ENCODE results near the gene CCKAR. TPM values are rescaled to one million over a fixed set of nuclear protein-coding genes. Genes with fewer than 3 reads are reported as not detected.

CCKAR gene
- total and polyA plus RNA-seq, 2 donors (not counting 3 experiments of a cell fraction or from before 2014, with no cell fraction given): not detected

GRCh38 chr4:26507286-26507685, 17.0 kb upstream of the CCKAR start:
- ChIA-PET CTCF (no interaction called here), POLR2A (no interaction called here)
- no peaks in the 10 kb centered on the region for H3K27me3 ChIP-seq (ENCODE audit: control insufficient read depth in 2 of 2, insufficient read depth in 2 of 2, low read length in 2 of 2)
- intact Hi-C loops (cut with micrococcal nuclease): no loop called here
- no peaks in the 10 kb centered on the region for H3K9me1 ChIP-seq (replicated peaks; ENCODE audit: control insufficient read depth, extremely low read depth, insufficient read depth, low read length)
- no peaks in the 10 kb centered on the region for H3K79me2 ChIP-seq (ENCODE audit: control insufficient read depth, insufficient read depth, low read length)
- dilution Hi-C loops (cut with MboI; ENCODE audit: extremely low pct_ligation_motif_present, low sequenced_read_pairs): no loop called here
- no peak overlapping the region for H3K4me3 ChIP-seq (replicated peaks in 1 of 3; ENCODE audit: insufficient read depth in 1 of 3, low read depth in 1 of 3, low read length in 3 of 3)
- no peak for DNase-seq (ENCODE audit: low read depth, low spot score)
- no peaks in the 10 kb centered on the region for H4K20me1 ChIP-seq (replicated peaks; ENCODE audit: control insufficient read depth, extremely low read depth, insufficient read depth, low read length)
- FAIRE-seq: no peak
- BruUV-seq (replicated peaks): no TSS peak
- H3K4me2 ChIP-seq (ENCODE audit: insufficient read depth, low read length): no peak overlapping the region
- no peaks in the 10 kb centered on the region for H3K4me1 ChIP-seq (ENCODE audit: control insufficient read depth, extremely low read depth, insufficient read depth, low read length)
- H3K36me3 ChIP-seq (ENCODE audit: control insufficient read depth in 2 of 2, extremely low read depth in 1 of 2, insufficient read depth in 2 of 2, low read length in 2 of 2): no peaks in the 10 kb centered on the region
- no peak overlapping the region for H3K27ac ChIP-seq (ENCODE audit: insufficient read depth, low read depth, low read length)
- TF ChIP-seq FOS (IDR thresholded peaks at IDR 0.05; ENCODE audit: borderline replicate concordance, insufficient read depth, low read length) (no peak), MAX (IDR thresholded peaks at IDR 0.05; ENCODE audit: insufficient read depth, insufficient read length) (no peak)
- H3K9ac ChIP-seq (replicated peaks; ENCODE audit: extremely low read depth, insufficient read depth, low read length): no peak overlapping the region
- H3K9me3 ChIP-seq (replicated peaks; ENCODE audit: control insufficient read depth, insufficient read depth, low read length): no peaks in the 10 kb centered on the region
- H2AFZ ChIP-seq (ENCODE audit: low read depth, low read length): no peak overlapping the region

DNA sequence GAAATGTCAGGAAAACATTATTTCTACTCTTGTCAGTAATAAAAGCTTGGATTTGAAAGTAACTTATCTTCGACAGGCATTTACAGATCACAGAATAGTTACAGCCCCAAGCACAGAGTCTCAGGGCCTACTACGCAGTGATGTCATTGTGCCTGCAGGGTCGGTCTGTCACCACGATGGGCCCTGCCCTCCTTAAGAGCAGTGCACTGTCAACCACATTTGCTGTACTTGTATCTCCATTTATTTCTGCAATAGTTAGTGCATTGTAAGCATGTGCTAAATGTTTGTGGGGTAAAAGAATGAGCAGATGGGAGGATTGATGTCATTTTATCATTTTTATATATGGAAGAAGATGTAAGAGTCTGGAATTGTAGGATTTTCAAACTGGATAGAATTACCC, 13.6 kb upstream of the CCKAR start:
- H3K27ac ChIP-seq (ENCODE audit: insufficient read depth, low read depth, low read length): no peak overlapping the region
- H3K4me3 ChIP-seq (replicated peaks in 1 of 3; ENCODE audit: insufficient read depth in 1 of 3, low read depth in 1 of 3, low read length in 3 of 3): no peak overlapping the region
- dilution Hi-C loops (cut with MboI; ENCODE audit: extremely low pct_ligation_motif_present, low sequenced_read_pairs): no loop called here
- no peaks in the 10 kb centered on the region for H3K36me3 ChIP-seq (ENCODE audit: control insufficient read depth in 2 of 2, extremely low read depth in 1 of 2, insufficient read depth in 2 of 2, low read length in 2 of 2)
- BruUV-seq (replicated peaks): no TSS peak
- H3K4me1 ChIP-seq (ENCODE audit: control insufficient read depth, extremely low read depth, insufficient read depth, low read length): no peaks in the 10 kb centered on the region
- no peaks in the 10 kb centered on the region for H3K79me2 ChIP-seq (ENCODE audit: control insufficient read depth, insufficient read depth, low read length)
- H2AFZ ChIP-seq (ENCODE audit: low read depth, low read length): no peak overlapping the region
- ChIA-PET CTCF (no interaction called here), POLR2A (no interaction called here)
- H3K4me2 ChIP-seq (ENCODE audit: insufficient read depth, low read length): no peak overlapping the region
- intact Hi-C loops (cut with micrococcal nuclease): no loop called here
- TF ChIP-seq MYC (IDR thresholded peaks at IDR 0.05; ENCODE audit: low read depth, low read length): no peak
- TF ChIP-seq MAX (IDR thresholded peaks at IDR 0.05; ENCODE audit: insufficient read depth, insufficient read length): no peak
- TF ChIP-seq POLR2A (IDR thresholded peaks at IDR 0.05; ENCODE audit: low read depth, low read length): no peak
- no peak for TF ChIP-seq POLR2AphosphoS5 (IDR thresholded peaks at IDR 0.05; ENCODE audit: insufficient read depth, low read depth, low read length)
- TF ChIP-seq EZH2 (IDR thresholded peaks at IDR 0.05; ENCODE audit: borderline replicate concordance, low read depth, low read length, severe bottlenecking): no peak
- no peak for TF ChIP-seq FOS (IDR thresholded peaks at IDR 0.05; ENCODE audit: borderline replicate concordance, insufficient read depth, low read length)
- TF ChIP-seq CTCF (IDR thresholded peaks at IDR 0.05; ENCODE audit: extremely low read depth in 1 of 2, insufficient read depth in 1 of 2, low read depth in 1 of 2, low read length in 2 of 2): no peak
- TF ChIP-seq JUN (IDR thresholded peaks at IDR 0.05; ENCODE audit: borderline replicate concordance, insufficient read depth, insufficient read length, low read depth): no peak
- no peak for TF ChIP-seq GATA2 (IDR thresholded peaks at IDR 0.05; ENCODE audit: insufficient read depth, insufficient read length, low read depth, low read length)
- no peaks in the 10 kb centered on the region for H3K9me3 ChIP-seq (replicated peaks; ENCODE audit: control insufficient read depth, insufficient read depth, low read length)
- H4K20me1 ChIP-seq (replicated peaks; ENCODE audit: control insufficient read depth, extremely low read depth, insufficient read depth, low read length): no peaks in the 10 kb centered on the region
- no peak overlapping the region for H3K9ac ChIP-seq (replicated peaks; ENCODE audit: extremely low read depth, insufficient read depth, low read length)
- H3K27me3 ChIP-seq (ENCODE audit: control insufficient read depth in 2 of 2, insufficient read depth in 2 of 2, low read length in 2 of 2): no peaks in the 10 kb centered on the region
- FAIRE-seq (no peak), DNase-seq (ENCODE audit: low read depth, low spot score) (no peak)
- H3K9me1 ChIP-seq (replicated peaks; ENCODE audit: control insufficient read depth, extremely low read depth, insufficient read depth, low read length): no peaks in the 10 kb centered on the region
